GM12864 (cell line): ENCODE data around the gene LOXL1.
A peak's percentile ranks its signal among the peaks of the same experiment; 100 is the strongest.

Source experiments
- DNase-seq: peaks from one replicate; pipeline ENCODE4 v3.0.0-alpha.2; 2011; ENCODE audit warnings: low read depth
- H3K4me3 ChIP-seq: 2 replicates; pipeline ENCODE4 v1.5.1; 2011; ENCODE audit warnings: mild to moderate bottlenecking, low read depth, low read length, control low read depth
- CTCF ChIP-seq: IDR thresholded peaks from 2 replicates; pipeline ENCODE4 v1.5.1; 2011; ENCODE audit warnings: low read depth, mild to moderate bottlenecking, moderate library complexity, low read length, control low read depth, inconsistent platforms; ENCODE audit errors: missing control alignments

The LOXL1 gene

GRCh38 chr15:73908030-73908821 is 18.0 kb upstream of the LOXL1 start:
- H3K4me3 ChIP-seq, result no peak overlapping the region
- peak; percentile 5 for DNase-seq
- peak; percentile 96 for TF ChIP-seq CTCF

DNA sequence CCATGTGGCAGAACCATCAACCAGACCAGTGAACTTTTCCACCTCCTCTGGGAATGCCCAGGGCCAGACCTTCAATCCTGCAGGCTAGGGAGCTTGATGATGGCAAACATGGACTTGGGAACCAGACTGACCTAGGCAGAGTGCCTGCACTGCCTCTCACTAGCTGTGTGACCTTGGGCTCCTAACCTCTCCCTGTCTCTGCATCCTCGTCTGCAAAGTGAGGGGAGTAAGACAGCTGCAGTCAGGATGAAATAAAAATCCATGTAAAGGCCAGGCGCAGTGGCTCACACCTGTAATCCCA is 17.5 kb upstream of the LOXL1 start:
- DNase-seq, result no peak
- no peak for TF ChIP-seq CTCF
- H3K4me3 ChIP-seq, result no peak overlapping the region

GRCh38 chr15:73909651-73910050 is 16.6 kb upstream of the LOXL1 start:
- DNase-seq, result no peak
- no peak overlapping the region for H3K4me3 ChIP-seq
- TF ChIP-seq CTCF, result no peak

DNA sequence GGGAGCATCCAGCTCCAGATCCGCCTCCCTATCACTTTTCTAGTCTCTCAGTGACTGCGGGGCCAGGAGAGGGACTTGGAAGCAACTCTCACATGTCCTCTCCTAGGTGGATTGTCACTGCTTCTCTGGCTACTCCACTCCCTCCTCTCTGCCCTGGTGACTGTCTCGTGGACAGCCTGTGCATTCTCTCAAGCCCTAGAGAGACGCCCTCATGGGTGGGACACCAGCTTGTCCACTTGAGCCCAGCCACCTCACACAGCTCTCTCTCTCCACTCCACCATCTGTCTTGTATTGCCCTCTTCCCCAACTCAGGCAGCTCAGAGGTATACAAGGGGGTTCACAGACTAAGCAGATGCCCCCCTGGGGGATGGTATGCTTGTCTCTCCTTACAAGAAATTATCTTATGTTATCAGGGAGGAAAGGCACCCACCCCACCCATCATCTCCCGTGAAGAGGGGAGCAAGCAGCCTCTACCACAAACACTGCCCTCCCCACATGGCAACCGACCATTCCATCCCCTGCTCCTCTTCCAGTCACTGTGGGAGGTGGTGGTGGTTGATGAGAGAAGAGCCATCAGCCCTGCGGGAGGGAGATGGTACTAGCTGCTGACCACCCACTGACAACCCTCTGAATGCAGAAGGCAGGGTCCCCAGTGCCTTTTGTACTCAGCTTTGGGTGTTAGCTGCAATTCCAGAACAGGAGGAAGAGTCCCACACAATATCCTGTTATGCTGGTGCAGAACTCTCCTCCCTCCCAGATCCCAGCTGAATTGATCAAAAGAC is 15.5 kb upstream of the LOXL1 start:
- TF ChIP-seq CTCF, result no peak
- H3K4me3 ChIP-seq, result no peak overlapping the region
- no peak for DNase-seq

GRCh38 chr15:73912030-73912596 is 14.1 kb upstream of the LOXL1 start:
- H3K4me3 ChIP-seq, result no peak overlapping the region
- no peak for DNase-seq
- no peak for TF ChIP-seq CTCF

DNA sequence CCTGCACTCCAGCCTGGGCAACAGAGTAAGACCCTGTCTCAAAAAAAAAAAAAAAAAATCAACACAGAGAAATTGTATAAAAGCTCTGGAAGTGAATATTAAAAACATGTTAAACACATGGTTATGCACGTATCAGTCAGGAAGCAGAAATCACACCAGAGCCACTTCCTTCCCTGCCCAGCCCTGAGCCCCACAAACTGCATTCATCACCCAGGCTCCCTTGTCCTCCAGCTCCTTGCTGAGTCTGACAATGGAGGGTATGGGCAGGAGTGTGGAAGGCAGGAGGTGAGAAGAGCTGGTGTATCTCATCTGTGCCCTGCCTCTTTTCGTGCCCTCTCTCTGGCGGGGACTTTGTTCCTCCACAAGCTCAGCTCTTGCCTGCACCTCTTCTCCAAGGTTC is 12.1 kb upstream of the LOXL1 start:
- DNase-seq, result no peak
- TF ChIP-seq CTCF, result no peak
- no peak overlapping the region for H3K4me3 ChIP-seq
